SKM-1 (cell line): Measurements from ENCODE around the gene ZNF79.
"Not testable (repeated sequence)": the region's sequence is repeated elsewhere in the genome, so short reads cannot be mapped to it uniquely, and the experiment has no call there.

Source experiments
- DNase-seq: peaks from one replicate; lab custom pipeline; 2025; ENCODE audit not compliant: unreplicated experiment; lab: John Stamatoyannopoulos, UW

ZNF79 gene

DNA sequence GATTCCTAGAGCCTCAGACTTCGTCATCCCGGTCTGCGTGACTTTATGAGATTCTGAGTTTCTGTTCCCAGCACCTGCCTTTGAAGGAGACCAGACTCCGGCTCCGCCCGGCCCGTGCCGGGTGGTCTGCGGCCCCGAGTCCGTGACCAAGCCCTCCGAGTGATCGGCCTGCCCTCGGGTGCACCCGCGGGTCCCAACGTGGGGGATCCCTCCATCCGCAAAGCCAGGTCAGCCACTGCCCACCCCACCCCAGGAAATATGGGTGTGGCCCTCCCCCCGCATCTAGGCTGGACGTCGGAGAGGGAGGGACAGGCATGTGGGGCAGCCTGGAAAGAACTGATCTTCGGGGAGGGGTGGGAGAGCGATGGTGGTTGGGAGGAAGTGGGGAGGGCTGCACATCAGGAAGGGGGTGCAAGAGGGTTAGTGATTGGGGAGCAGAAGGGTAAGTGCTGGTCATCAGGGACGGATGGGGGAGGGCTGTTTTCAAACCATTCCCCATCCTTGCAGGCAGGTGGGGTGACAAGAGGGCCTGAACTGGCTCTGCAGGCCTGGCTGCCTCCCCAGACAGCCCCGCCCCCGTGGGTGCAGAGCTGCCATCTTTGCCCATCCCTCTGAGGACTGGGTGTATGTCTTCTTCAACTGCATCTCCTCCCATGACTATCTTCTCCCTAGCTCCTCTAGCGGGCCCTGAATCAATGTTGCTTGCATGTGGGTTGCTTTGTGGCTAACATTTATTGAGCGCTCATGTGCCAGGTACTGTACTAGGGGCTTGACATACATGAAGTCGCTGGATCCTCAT, 27.9 kb downstream of the ZNF79 start:
- DNase-seq, result no peak

DNA sequence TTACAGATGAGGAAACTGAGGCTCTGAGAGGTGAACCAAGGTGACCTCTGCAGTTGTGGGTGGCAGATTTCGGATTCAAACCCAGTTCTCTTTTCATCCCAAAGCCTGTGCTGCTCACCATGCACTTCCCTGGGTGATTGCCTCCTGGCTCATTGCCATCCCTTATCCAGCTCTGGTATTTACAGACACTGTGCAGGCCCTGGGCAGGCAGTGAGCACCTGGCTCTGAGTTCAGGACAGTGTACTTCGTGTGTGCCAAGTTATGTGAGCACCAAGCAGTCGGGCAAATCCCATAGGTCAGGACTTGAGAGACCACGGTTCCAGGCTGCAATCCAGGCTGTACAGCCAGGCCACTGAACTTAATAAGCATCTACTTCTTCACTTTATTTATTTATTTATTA, 28.5 kb downstream of the ZNF79 start:
- no peak for DNase-seq

DNA sequence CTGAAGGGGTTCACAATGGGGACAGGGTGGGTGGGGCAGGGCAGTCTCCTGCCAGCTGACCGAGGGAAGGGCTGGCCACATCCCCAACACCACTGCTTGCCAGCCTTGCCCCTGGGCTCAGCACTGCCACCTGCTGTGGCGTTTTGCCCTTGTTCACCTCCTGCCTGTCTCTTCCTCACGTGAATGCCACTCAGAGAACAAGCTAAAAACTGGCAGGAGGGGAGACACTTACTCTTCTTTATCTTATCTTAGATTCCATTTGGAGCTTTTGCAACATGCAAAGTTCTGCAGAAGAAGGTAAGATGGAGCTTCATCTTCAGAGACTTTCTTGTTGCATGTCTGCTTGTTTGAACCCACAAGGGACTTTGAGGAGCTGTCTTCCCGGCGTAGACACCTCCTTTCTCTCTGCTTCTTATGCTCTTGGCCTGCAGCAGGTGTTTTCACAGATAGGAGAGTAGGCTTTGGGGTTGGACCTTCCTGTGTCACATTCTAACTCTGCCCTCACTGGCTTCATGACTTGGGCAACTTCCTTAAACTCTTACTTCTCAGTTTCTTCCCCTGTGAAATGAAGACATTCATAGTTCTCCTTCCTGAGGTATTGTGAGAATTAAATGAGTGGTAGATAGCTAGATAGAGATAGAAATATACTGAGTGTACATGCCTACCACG, 31.3 kb downstream of the ZNF79 start:
- DNase-seq, result peak; percentile 93

DNA sequence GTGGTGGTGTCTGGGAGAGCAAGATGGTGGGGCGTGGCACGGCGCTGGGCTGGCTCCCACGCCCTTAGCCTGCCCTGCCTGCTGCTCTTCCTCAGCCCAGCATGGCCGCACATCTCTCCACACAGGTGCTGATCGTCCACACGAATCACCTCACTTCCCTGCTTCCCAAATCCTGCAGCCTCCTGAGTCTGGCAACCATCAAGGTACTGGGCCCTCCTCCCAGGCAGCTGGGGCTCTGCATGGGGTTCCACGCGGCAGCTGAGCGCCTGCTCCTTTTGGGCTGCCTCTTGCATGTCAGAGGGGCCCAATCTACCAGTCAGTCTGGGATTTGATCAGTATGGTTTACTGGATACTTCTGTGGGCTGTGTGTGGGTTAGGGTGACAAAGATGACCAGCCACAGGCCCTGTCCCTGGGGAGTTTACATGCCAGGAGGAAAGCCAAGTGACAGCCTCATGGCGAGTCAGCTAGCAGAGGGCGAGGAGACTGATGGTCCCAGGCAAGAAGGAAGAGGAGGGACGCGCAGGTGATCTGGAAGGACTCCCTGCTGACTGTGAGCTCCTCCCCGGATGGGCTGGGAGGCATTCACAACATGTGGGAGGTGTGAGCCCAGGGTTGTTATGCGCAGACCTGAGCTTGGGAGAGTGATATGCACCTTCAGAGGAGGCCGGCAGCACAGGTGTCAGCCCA, 33.2 kb downstream of the ZNF79 start:
- no peak for DNase-seq

DNA sequence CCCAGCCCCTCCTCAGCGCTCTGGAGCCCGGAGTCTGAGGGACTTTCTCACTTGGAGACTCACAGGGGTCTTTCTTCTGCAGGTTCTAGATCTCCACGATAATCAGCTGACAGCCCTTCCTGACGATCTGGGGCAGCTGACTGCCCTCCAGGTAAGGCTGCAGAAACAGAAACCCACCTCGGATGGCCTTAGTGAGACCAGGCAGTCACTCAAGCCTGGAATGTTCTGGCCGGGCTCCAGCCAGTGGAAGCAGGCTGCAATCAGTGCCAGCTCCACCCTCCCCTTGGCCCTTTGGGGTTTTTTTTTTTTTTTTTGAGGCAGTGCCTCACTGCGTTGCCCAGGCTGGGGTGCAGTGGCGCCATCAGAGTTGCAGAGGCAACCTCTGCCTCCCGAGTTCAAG, 34.7 kb downstream of the ZNF79 start:
- DNase-seq, result no peak

DNA sequence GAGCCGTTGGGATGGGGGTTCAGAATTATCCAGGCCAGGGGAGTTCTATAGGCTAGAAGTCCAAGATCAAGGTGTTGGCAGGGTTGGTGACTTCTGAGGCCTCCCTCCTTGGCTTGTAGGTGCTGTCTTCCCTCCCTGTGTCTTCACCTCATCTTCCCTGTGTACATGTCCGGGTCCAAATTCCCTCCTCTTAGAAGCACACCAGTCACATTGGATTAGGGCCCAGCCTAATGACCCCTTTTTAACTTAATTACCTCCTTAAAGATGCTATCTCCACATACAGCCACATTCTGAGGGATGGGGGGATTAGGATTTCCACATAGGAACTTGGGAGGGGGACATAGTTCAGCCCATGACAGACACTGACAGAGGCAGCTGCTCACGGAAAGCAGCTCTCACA, 39.2 kb downstream of the ZNF79 start:
- no peak for DNase-seq

DNA sequence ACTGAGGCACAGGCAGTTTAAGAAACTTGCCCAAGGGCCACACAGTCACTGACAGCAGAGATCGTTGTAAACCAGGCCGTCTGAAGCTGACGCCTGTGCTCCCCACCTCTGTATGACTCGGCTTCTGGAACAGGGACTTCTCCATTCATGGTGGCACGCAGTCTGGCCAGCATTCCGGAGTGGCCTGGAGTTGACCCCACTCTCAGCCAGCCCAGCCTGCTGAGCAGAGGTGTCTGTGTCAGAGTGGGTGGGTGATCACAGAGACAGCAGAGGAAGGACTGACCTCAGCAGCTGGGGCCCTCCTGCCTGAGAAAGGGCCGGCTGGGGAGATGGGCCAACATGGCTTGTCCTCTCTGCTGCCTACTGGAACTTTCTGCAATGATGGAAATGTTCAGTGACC, 39.7 kb downstream of the ZNF79 start:
- no peak for DNase-seq

DNA sequence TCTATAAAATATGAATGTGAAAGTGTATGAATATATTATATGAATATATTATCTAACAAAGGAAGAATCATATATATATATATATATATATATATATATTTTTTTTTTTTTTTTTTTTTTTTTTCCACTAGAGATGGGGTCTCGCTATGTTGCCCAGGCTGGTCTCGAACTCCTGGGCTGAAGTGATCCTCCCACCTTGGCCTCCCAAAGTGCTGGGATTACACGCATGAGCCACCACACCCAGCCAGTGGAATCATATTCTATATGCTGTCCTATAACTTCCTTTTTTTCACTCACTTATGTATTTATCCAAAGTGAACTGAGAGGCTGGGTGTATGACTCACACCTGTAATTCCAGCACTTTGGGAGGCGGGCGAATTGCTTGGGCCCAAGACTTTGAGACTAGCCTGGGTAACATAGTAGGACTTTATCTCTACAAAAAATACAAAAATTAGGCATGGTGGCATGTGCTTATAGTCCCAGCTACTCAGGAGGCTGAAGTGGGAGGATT, 42.3 kb downstream of the ZNF79 start:
- DNase-seq, result not testable (repeated sequence)

DNA sequence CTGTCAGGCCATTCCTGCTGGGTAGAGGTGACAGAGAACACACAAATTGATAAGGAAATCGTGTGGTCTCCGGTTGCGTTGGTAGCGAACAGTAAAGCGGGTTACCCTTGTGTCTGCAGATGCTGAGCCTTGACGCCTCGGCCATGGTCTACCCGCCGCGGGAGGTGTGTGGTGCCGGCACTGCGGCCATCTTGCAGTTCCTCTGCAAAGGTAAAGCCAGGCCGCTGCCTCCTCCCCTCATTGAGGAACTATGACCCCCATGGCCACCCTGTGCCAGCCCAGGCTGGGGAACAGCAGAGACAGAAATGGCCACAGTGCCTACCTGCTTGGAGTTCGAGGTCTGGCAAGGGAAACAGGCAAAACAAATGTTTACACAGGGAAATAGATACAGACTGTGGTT, 43.4 kb downstream of the ZNF79 start:
- DNase-seq, result no peak

DNA sequence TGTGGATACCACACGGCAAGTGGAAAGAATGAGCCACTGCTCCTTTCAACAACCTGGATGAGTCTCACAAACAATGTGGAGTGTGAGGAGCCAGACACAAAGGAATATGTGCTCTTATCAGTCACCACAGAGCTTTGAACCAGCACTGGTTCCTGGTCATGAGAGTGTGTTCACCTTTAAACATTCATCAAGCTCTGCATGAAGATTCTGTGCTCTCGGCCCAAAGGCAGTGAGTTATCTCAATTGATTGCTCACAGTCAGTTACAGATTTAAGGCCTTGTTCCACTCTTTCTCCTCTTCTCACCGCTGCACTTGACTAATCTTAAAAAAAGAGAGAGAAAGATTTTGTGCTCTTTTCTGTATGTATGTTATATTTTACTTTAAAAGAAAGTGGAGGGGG, 46.5 kb downstream of the ZNF79 start:
- no peak for DNase-seq

DNA sequence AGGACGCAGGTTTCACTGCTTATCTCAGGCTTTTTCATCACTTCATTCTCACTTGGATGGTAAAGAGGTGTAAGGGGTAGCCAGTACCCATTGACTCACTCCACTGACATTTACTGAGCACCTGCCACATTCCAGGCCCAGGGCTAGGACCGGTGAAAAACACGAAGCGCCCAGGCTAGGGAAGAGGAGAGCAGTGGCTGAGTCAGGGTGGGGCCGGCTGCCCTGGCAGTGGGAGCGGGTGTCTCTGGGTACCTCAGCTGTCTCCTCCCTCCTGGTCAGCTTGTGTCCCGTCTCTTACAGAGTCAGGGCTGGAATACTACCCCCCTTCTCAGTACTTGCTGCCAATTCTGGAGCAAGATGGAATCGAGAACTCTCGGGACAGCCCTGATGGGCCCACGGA, 49.3 kb downstream of the ZNF79 start:
- no peak for DNase-seq

DNA sequence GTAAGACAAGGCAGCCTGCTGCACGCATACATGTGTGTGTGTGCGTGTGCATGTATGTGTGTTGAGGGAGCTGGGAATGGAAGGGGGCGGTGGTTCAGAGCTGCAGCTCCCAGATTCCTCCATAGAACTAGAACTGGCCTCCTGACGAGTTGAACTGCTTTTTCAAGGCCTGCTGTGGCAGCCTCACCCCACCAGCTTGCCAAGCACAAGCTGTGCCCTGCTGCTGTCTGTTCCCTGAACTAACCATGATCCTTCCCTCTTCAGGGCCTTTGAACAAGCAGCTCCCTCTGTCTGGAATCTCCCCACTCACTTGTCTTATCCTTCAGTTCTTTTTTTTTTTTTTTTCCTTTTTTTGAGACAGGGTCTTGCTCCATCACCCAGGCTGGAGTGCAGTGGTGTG, 49.8 kb downstream of the ZNF79 start:
- DNase-seq, result no peak

DNA sequence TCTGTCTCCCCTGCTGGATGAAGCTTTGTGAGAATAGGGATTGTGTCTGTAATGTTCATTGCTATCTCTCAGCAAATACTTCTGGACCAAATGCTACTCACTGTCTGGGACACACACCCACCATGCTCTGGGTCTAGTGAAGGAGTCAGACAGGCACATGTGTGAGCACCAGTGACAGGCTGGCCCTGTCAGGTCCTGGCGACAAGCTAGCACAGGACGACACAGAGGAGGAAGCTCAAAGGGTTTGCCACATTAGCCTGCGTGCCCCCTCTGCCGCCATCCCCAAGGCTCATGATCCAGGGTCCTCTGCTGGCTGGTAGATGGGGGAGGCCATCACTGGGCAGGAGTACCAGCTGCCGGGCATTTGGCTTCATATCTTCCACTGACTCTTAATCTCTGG, 50.4 kb downstream of the ZNF79 start:
- no peak for DNase-seq

DNA sequence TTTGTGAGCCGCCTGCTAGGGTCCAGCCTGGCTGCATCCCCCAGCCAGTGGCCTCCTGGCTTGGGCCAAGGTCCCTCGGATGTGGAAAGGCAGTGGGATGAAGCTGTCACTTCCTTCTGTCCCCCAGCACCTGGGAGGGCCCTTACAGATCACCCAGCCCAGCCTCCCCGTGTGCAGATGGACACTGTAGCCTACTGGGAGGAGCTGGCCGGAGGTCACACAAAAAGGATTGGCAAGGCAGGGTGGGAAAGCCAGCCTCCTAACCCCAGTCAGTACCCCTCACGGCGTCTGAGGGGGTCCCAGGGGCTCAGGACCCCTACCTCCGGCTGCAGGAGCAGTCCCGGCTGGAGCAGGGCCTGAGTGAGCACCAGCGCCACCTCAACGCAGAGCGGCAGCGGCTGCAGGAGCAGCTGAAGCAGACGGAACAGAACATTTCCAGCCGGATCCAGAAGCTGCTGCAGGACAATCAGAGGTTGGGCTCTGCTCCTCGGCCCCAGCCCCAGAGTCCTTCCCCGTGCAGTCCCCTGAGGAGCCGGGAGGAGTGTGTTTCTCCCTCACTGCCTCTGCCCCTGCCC, 55.4 kb downstream of the ZNF79 start:
- no peak for DNase-seq

DNA sequence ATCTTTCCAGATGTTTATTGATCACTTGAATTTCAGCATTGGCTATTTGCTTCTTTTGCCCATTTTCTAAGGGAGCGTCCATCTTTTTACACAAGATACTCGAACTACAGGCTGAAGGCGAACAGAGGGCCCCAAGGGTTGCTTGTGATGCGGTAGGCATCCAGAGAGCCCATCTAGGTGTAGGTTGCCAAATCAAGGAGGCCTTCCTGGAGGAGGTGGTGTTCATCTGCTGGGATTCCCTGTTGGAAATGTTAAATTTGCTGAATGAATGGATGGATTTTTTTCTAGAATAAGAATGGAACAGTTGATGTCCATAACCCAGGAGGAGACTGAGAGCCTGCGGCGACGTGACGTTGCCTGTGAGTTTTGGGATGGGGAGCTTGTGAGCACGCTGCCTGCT, 58.5 kb downstream of the ZNF79 start:
- DNase-seq, result no peak

DNA sequence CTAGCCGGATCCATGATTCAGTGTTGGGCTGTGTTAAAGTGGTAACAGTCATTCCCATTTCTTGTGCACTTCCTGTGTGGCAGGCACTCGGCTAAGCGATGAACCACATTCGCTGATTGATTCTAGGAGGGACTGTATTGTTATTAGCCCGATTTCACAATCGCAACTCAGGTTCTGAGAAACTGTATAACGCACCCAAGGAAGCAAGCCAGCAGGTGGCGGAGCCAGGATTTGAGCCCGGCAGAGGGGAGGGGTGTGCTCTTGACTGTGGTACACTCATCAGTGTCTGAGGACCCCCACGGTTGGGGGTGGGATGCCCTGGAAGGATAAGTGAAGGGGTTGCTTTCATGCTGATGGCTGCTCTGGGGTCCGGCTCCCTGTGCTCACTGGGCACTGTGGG, 61.8 kb downstream of the ZNF79 start:
- no peak for DNase-seq

DNA sequence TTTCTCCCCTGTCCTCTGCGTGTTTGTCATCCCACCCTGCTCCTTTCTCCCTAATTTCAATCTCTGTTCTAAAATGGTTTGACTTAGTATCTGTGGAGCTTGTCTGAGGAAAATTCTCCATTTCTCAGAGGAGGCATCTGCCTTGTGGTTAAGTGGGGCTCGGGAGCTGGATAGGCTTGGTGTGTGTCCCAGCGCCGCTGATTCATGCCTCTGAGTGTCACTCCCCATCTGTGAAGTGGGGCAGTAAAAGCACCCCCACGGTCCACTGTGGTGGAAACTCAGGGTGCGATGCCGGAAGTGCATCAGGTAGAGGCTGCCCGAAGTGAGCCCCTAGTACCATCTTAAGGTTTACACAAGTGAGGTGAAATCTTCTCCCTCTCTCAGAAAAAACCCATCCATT, 64.8 kb downstream of the ZNF79 start:
- no peak for DNase-seq

DNA sequence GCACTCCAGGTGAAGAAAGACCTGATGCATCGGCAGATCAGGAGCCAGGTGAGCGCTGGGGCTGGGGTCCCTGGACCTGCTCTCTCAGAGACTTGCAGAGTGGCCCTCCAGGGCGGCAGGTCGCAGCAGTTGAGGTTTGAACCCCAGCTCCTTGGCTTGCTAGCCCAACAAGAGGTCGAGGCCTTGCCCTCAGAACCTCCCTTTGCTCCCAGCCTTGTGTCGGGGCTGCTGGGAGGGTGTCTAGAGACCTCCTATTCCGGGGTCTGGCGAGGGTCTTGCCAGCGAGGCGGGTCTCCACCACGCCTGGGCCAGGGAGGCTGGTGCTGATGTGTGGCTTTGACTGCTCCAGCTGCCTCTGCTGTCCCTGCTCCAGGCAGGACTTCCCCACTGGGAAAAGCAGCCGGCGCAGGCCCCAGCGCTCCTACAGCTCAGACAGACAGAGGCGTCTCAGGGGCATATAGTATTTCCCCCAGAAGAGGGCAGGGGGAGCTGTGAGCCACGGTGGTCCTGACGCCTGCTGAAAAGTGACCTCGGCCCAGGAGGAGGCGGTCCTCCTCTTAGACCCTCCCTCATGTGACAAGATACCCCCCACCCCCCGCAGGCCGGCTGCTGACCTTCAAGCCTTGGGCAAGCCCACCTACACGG, 65.4 kb downstream of the ZNF79 start:
- no peak for DNase-seq

DNA sequence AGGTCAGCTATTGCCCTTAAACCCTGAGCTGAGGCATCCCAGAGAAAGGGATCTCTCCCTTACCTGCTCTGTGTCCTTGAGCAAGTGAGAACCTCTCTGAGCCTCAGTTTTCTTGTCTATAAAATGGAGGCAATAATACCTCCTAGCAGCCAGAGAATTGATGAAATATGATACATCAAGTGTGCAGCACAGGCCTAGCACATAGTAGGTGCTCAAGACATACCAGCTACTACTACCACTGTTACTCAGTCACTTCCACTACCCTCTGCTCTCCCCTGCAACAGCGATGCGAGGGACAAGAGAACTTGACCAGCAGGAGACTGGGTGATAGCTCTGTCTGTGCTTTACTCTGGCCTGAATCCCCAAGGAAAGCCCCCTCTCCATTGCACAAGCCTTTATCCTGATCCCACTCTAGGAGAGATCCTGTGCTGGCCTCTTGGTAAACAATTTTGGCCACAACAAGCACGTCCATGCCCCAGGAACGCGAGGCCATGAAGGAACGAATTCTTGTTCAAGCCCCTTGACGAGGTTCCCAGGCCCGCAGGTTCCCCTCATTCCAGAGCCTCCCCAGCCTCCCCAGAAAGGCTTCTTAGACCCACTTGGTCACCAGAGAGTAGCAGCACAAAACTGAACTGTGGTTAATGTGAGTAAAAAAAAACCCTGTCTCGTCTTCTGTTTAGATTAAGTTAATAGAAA, 66.5 kb downstream of the ZNF79 start:
- no peak for DNase-seq

DNA sequence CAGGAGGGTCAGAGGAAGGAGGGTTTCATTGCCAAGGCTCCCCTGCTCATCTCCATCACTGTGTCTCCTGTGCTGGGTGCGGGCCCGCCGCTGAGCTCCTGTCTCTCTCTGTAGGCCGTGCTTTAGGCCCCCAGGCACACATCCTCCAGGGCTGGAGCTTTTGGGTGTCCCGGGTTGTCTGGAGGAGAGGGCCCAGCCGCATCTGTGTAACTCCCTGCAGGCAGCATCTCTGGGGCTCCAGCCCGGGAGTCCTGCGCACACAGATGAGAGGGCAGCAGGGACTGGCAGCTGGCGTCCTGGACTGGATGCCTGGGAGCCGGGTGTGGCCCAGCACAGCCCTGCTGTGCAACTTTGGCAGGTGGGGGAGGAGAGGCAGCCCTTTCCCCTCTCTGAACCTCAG, 67.3 kb downstream of the ZNF79 start:
- no peak for DNase-seq

DNA sequence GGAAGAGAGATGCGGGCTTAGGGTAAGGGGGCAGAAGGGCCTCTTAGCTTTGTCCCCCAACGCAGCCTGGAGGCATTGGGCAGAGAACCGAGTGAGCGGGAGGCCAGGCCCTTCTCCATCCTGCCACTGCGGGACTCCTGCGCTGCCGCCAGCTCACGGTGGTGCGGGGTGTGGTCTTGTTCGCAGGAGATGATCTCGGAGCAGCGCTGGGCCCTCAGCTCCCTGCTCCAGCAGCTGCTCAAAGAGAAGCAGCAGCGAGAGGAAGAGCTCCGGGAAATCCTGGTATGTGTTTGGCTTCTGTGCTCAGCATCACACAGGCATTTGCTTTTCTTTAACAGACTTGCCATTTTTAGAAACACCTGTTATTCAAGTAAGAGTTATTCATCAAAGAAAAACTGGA, 68.4 kb downstream of the ZNF79 start:
- DNase-seq, result no peak
